GM18505 (cell line): ENCODE data around the gene GP1BB.

Source experiments
- ATAC-seq: cut with Tn5 transposase; IDR thresholded peaks from one replicate; pipeline ENCODE4 v1.9.1; 2021; ENCODE audit not compliant: unreplicated experiment
- POLR2A ChIP-seq: IDR thresholded peaks from 4 replicates; pipeline ENCODE4 v1.6.1; 2011; ENCODE audit warnings: borderline replicate concordance; ENCODE audit not compliant: insufficient read depth, insufficient read length; ENCODE audit errors: extremely low read depth

Gene GP1BB

GRCh38 chr22:19713650-19714311 is 9.6 kb upstream of the GP1BB start:
- no peak for TF ChIP-seq POLR2A
- no peak for ATAC-seq

- TF ChIP-seq POLR2A = no peak
Measured at GRCh38 chr22:19714312-19715187, 8.8 kb upstream of the GP1BB start, which contains the start of gene SEPTIN5. Gene SEPTIN5 (plus strand): TSS chr22:19714503. CDS start chr22:19714589, 86 bp downstream.

DNA sequence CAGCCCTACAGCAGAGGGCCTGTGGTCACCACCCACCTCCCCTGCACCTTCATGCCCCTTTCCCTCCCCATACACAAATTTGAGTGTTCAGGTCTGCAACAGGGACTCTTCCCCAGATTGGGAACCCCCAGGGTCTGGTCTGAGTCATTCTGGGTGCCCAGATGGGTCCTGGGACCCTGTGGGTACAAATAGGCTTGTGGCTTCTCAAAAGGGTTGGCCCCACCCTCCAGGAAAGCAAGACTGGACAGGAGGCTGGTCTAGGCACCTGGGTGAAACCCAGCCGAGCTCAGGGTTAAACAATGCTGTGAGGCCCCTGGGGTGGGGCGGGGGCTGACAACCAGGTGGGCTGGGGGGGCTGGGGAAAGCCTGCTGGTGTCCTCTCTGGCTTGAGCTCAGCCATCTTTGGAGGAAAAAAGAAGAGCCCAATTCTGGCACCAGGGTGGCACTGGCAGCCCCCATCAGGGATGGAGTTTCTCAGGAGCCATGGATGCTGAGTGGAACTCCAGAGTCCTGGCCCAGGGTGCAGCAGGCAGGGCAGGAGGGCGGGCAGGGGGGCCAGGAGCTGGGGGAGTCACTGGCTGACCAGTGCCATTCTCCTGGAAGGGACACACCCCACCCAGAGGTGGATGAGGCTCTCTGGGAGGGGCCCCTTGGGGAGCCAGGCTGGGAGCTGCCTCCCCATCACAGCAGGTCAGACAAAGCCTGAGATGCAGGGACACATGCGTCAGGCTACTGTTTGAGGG is 8.0 kb upstream of the GP1BB start:
- TF ChIP-seq POLR2A = no peak
- ATAC-seq = no peak

More at GRCh38 chr22:19714312-19715187, 8.8 kb upstream of the GP1BB start, which contains the start of gene SEPTIN5:
- no peak for ATAC-seq

DNA sequence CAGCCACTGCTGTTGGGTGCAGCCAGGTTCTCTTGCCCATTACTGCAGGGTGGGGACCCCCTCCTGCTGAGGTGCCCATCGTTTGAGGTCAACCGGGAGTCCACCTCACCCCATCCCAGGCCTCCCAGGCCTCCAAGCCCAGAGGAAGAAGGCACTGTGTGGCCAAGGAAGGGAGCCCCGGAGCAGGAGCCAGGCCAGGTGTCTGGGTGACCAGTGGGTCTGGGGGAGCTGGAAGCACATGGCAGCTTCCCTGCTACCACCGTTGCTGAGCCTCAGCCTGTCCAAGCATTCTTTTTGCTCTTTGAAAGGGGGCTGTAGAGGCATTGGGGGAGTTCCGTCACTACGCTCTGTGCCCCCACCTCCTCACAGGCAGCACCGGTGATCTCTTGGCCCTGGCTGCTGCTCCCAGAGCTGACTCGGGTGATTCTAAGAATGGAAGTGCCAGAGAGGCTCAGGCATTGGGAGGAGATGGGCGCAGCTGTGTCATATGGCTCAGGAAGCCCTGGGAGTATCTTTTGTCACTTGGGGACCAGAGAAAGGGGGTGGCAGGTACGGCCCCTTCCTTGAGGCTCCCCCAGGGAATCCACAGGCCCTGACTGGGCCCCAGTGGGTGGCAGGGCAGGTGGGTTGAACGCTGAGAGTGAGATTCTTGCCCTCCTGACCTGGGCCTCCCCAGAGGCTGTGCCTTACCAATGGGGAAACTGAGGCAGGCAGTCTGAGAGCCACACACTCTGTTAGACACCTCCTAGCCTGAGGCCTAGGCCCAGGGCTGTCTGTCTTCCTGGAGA is 7.1 kb upstream of the GP1BB start:
- TF ChIP-seq POLR2A = no peak
- ATAC-seq = no peak

DNA sequence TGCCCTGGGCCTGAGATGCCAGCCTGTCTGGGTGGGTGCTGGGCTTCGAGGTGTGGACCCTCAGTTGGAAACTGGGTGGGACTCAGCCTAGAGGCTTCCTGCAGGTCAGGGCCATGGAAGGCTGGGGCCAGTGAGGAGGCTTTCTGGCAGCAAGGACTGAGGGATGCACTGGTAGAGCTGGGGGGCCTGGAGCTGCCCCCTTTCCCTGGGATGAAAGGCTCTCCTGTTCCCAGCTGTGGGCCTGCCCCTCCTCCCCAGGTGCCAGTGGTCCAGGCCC is 6.6 kb upstream of the GP1BB start:
- ATAC-seq = no peak
- no peak for TF ChIP-seq POLR2A

DNA sequence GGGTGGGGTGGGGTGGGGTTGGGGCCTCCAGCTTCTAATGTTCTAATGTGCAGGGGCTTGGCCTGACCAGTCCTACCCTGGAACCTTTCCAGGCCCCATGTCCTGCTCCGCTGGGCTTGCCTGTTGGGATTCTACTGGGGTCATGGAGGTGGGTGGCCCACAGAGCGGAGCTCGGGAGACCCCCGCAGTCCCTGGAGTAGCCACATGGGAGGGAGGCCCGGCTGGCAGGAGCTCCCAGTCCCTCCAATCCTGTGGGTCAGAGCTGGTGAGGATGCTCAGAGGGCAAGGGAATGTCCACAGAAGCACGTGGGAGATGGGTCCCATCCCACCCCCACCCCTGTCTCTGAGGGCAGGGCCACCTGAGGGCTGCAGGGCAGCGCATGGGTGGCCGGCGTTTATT is 6.2 kb upstream of the GP1BB start:
- no peak for TF ChIP-seq POLR2A
- no peak for ATAC-seq

DNA sequence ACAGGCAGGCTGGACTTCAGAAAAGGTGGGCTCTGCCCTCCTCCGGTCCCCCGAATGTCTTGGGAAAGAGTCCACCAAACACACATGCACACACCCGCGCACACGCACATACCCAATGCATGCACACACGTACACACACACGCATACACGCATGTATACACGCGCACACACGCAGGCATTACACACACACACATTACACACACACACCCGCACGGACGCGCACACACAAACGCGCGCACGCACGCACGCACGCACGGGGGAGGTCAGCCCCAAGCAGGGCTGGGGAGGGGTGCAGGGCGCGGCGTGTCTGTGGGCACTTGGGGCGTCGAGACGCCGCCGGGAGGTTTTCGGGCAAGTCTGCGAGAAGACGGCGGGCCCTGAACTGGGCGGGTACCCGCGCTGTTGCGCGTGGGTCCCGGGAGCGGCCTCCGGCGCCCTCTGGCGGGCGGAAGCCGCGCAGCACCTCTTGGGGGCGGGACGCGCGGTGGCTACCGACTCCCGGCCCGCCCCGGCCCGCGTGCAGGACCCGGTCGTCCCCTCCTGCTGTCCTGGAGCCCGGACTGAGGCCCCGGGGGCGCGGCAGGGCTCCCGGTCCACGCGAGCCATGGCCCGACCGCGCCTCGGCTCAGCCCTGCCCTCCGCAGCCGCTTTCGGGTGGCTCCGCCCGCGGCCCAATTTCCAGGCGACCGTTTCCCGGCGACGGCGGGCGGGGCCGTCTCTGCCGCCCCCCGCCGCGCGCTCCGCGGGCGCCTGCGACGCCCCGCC is 5.5 kb upstream of the GP1BB start:
- peak; percentile 59 for ATAC-seq
- TF ChIP-seq POLR2A = no peak

DNA sequence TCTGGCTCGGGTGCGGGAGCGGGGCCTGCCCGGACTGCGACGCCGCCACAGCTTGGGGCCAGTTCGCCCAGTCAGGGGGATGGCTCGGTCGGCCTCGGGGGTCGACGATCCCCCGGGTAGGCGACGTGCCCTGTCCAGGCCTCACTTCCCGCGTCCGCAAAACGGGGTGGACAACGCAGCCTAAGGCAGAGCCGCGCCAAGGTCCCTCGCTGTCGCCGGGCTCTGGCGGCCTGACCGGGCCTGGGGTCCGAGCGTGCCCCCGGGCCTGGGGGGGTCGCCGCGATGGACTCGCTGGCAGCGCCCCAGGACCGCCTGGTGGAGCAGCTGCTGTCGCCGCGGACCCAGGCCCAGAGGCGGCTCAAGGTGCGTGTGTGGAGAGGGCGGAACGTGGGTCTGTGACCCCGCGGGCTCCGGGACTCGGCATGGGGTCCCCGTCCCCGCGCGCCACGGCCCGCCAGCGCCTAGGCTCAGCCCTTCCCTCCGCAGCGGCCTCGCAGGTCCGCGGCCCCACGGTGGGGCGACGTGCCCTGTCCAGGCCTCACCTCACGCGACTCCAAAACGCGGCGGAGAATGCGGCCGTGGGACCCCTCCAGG is 4.8 kb upstream of the GP1BB start:
- no peak for TF ChIP-seq POLR2A
- peak; percentile 3 for ATAC-seq

GRCh38 chr22:19719050-19719482 is 4.3 kb upstream of the GP1BB start:
- no peak for TF ChIP-seq POLR2A

DNA sequence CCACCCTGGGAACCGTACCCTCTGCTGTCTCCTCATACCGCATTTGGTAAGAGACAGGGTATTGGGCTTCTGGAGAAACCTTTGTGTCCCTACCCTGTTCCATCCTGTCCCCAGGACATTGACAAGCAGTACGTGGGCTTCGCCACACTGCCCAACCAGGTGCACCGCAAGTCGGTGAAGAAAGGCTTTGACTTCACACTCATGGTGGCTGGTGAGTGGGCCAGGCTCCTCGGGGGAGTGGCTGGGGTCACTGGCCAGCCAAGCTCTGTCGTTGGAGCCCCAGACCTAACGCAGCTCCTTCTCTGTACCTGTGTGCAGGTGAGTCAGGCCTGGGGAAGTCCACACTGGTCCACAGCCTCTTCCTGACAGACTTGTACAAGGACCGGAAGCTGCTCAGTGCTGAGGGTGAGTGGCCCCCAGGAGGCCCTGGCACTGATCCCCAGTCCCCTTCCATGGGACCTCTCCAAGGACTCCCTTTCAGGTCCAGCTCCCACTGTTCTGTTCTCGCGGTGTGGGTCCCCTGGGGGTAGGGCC is 3.8 kb upstream of the GP1BB start:
- no peak for ATAC-seq
- no peak for TF ChIP-seq POLR2A

More at GRCh38 chr22:19719050-19719482, 4.3 kb upstream of the GP1BB start:
- ATAC-seq = no peak

DNA sequence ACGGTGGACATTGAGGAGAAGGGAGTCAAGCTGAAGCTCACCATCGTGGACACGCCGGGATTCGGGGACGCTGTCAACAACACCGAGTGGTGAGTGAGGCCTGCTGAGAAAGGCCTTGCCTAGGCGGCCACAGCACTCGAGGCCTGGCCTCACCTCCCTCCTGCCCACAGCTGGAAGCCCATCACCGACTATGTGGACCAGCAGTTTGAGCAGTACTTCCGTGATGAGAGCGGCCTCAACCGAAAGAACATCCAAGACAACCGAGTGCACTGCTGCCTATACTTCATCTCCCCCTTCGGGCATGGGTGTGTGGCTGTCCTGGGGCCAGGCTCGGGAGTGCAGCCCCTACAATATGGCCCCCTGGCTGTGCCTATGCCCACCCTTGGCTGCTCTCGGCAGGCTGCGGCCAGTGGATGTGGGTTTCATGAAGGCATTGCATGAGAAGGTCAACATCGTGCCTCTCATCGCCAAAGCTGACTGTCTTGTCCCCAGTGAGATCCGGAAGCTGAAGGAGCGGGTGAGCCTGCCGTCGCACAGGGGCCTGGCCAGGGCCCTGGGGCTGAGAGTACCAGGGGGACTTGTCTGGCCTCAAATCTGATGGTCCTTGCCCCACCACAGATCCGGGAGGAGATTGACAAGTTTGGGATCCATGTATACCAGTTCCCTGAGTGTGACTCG is 3.0 kb upstream of the GP1BB start:
- ATAC-seq = no peak
- no peak for TF ChIP-seq POLR2A
